Vagina (tissue), 2 donors: ENCODE results near the gene RNF8.

Experiments used
- POLR2AphosphoS5 ChIP-seq, 2 donors: sonication (generic); formaldehyde crosslinking; IDR thresholded peaks; one replicate each; pipeline ENCODE4 v1.9.0; 2017; ENCODE audit warnings: antibody characterized with exemption in 2 of 2, mild to moderate bottlenecking in 2 of 2, low read depth in 1 of 2; ENCODE audit not compliant: insufficient read depth in 1 of 2
- TF ChIP-seq, protein P1 (sequence below), 3 experiments: fragments of 450-650 bp in 2 of 3; fragments of 200-600 bp in 1 of 3; sonication (generic) in 1 of 3; IDR thresholded peaks; one replicate each; pipeline ENCODE4 v1.5.1; 2017 to 2019; ENCODE audit warnings: antibody characterized with exemption in 3 of 3, mild to moderate bottlenecking in 2 of 3, moderate library complexity in 2 of 3

DNA sequence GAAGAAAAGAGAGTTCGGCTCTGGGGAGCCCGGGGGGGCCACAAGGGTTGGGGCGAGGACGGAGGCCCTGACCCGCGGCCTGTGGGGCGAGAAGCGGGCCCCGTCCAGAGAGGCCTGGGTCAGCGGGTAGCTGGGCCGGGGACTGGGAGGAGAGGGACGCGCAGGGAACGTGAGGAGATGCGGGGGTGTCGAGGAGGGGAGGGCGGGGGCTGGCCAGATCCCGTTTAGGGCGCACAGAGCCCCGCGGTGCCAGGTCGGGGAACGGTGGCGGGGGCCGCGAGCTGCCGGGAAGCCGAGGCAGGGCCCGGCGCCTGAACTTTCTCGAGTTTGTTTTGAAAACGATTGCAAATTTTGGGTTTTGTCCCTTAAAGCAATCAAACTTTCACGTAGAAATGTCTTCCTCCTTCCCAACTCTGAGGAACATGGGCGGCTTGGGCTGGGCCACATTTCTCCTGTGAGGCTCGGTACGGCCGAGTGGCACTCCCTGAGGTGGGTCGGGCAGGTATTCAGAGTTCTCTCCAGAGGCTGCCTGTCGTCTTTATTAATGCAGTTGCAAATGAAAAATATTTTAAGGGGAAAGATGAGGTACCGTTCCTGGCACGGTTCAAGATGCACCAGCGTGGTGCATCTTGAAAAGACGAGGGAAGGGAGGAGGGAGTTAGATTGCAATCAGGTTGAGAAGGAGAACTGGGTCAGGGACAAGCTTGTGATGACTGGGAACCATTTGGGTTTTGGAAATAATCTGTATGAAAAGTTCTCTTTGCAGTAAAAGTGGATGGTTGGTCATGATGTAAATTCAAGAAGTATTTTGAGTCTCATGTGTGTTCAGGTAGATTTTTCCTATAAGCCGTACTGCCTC lies 972 bp downstream of the RNF8 start:
- TF ChIP-seq, protein P1, sequence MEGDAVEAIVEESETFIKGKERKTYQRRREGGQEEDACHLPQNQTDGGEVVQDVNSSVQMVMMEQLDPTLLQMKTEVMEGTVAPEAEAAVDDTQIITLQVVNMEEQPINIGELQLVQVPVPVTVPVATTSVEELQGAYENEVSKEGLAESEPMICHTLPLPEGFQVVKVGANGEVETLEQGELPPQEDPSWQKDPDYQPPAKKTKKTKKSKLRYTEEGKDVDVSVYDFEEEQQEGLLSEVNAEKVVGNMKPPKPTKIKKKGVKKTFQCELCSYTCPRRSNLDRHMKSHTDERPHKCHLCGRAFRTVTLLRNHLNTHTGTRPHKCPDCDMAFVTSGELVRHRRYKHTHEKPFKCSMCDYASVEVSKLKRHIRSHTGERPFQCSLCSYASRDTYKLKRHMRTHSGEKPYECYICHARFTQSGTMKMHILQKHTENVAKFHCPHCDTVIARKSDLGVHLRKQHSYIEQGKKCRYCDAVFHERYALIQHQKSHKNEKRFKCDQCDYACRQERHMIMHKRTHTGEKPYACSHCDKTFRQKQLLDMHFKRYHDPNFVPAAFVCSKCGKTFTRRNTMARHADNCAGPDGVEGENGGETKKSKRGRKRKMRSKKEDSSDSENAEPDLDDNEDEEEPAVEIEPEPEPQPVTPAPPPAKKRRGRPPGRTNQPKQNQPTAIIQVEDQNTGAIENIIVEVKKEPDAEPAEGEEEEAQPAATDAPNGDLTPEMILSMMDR (IDR thresholded peaks at IDR 0.05), result no peak
- no peak for TF ChIP-seq POLR2AphosphoS5 (IDR thresholded peaks at IDR 0.05; ENCODE audit: insufficient read depth in 1 of 2, low read depth in 1 of 2)
